Hepatocyte (in vitro differentiated cells): ENCODE results near the gene ZC3H12D.

Experiments used
- CTCF ChIP-seq: fragments of 200-600 bp; sonication (generic); IDR thresholded peaks from 2 replicates; pipeline ENCODE4 v1.5.1; 2016; ENCODE audit warnings: antibody characterized with exemption, mild to moderate bottlenecking; ENCODE audit not compliant: poor library complexity
- EZH2 ChIP-seq: fragments of 200-600 bp; sonication (generic); IDR thresholded peaks from 2 replicates; pipeline ENCODE4 v1.6.1; 2016; ENCODE audit warnings: antibody characterized with exemption, mild to moderate bottlenecking, borderline replicate concordance
- EZH2phosphoT487 ChIP-seq: fragments of 200-600 bp; sonication (generic); IDR thresholded peaks from one replicate; pipeline ENCODE4 v1.6.1; 2018; ENCODE audit warnings: antibody characterized with exemption, mild to moderate bottlenecking, low read depth, moderate library complexity; ENCODE audit not compliant: unreplicated experiment, severe bottlenecking

DNA sequence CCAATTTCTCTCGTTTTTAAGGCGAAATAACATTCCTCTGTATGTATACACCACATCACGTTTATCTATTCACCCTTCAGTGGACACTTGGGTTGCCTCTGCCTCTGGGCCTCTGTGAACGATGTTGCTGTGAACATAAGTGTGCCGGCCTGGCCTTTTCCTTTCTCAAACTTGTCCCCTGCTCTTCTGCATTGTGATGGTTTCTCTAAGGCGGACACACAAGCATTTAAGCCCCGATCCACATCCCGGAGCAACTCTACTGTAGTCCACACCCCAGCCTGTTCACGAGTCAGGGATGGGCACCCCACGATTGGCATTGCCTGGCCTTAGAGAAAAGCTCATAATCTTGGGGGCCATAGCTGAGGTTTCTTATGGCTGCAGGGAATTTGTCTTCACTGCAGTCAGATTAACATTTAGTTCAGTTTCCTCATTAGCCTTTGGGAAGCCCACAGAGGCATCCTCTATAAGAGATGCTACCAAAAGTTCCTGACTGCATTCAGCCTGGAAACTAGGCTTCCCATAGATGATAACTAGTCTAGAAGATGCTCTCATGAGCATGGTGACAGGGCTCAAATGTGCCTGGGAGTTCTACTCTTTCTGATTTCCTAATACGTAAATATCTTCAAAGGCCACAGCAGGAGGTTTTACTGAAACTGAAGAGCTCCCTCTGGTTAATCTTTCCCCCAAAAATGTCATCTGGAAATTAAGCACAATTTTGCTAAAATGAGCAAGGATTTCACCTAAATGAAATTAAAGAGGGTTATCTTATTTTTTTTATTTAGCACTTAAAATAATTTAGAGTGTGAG, 762 bp downstream of the ZC3H12D start:
- TF ChIP-seq CTCF (no peak), EZH2phosphoT487 (no peak), EZH2 (no peak)
